ENCODE measurements around the gene MPV17L2. TPM values are rescaled to one million over a fixed set of nuclear protein-coding genes. Genes with fewer than 3 reads are reported as not detected.

Gene MPV17L2
- total RNA-seq, 3 donors from 2014 or later = 24.3 to 41.3 (median 37.1) TPM

DNA sequence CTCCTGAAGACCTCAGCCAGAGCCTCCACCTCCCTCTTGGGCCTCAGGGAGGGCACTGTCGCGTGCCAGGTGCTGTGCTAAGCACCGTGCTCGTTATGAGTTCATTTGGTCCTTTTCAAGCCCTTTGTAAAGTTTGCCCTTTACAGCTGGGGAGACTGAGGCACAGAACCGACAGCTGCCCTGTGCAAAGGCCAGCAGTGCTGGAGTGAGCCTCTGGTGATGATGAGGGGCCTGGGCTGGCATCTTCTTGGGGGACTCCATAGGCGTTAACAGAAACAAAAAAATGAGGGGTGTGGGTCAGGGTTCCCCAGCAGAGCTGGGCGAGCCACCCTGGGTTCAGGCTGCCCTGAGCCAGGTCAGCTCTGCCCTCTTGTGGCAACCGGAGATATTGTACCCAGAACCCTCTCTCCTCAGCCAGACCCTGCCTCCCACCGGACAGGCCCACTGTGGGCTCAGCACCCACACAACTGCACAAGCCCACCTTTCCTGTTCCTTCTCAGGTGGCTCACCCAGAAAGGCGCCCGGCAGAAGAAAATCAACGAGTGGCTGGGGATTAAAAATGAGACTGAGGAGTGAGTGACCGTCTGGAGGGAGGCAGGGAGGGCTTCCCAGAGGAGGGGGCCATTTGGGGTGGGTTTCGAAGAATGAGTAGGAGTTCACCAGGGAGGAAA is 24.9 kb upstream of the MPV17L2 start:
- Histone ChIP-seq H3K27ac (no peak overlapping the region), H3K9me3 (no peaks in the 10 kb centered on the region), H3K36me3 (peaks cover 6% of the 10 kb centered on the region), H3K4me1 (no peaks in the 10 kb centered on the region), H3K27me3 (no peaks in the 10 kb centered on the region), H3K4me3 (no peak overlapping the region)
- no peak for TF ChIP-seq POLR2A (IDR thresholded peaks at IDR 0.05)
- TF ChIP-seq, protein P1, sequence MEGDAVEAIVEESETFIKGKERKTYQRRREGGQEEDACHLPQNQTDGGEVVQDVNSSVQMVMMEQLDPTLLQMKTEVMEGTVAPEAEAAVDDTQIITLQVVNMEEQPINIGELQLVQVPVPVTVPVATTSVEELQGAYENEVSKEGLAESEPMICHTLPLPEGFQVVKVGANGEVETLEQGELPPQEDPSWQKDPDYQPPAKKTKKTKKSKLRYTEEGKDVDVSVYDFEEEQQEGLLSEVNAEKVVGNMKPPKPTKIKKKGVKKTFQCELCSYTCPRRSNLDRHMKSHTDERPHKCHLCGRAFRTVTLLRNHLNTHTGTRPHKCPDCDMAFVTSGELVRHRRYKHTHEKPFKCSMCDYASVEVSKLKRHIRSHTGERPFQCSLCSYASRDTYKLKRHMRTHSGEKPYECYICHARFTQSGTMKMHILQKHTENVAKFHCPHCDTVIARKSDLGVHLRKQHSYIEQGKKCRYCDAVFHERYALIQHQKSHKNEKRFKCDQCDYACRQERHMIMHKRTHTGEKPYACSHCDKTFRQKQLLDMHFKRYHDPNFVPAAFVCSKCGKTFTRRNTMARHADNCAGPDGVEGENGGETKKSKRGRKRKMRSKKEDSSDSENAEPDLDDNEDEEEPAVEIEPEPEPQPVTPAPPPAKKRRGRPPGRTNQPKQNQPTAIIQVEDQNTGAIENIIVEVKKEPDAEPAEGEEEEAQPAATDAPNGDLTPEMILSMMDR (IDR thresholded peaks at IDR 0.05) = peak; percentile 42 to 70 (median 70)
- no peak for TF ChIP-seq POLR2AphosphoS5 (IDR thresholded peaks at IDR 0.05)
- no peak for DNase-seq (ENCODE audit: low spot score in 2 of 2)
- intact Hi-C loops (cut with DNase I; ENCODE audit: low total_unique reads) = loop anchor here (10.0 kb wide), 1 partner anchor 53 kb away; no protein-coding TSS in a partner anchor

DNA sequence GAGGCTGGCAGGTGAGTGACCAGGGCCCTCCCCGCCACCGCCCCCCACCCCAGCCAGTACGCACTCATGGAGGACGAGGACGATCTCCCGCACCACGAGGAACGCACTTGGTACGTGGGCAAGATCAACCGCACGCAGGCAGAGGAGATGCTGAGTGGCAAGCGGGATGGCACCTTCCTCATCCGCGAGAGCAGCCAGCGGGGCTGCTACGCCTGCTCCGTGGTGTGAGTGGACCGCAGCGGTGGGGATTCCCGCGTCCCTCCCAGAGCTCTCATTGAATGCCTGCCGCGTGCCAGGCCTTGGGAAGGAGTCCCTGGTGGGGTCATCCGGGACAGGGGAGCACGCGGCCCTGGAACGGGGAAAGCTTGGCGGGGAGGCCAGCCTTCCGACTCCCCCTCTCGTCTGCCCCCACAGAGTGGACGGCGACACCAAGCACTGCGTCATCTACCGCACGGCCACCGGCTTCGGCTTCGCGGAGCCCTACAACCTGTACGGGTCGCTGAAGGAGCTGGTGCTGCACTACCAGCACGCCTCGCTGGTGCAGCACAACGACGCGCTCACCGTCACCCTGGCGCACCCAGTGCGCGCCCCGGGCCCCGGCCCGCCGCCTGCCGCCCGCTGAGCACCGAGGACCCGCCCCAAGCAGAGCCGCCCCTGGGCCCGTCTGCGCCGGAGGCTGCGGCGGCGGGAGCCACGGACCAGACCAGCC is 24.2 kb upstream of the MPV17L2 start:
- no peaks in the 10 kb centered on the region for H3K27me3 ChIP-seq
- H3K27ac ChIP-seq = no peak overlapping the region
- no peaks in the 10 kb centered on the region for H3K9me3 ChIP-seq
- intact Hi-C loops (cut with DNase I; ENCODE audit: low total_unique reads) = loop anchor here (10.0 kb wide), 1 partner anchor 54 kb away; no protein-coding TSS in a partner anchor
- no peaks in the 10 kb centered on the region for H3K4me1 ChIP-seq
- TF ChIP-seq, protein P1 (IDR thresholded peaks at IDR 0.05) = no peak
- TF ChIP-seq POLR2AphosphoS5 (IDR thresholded peaks at IDR 0.05) (no peak), POLR2A (IDR thresholded peaks at IDR 0.05) (no peak)
- no peak overlapping the region for H3K4me3 ChIP-seq
- peaks cover 6% of the 10 kb centered on the region for H3K36me3 ChIP-seq
- DNase-seq (ENCODE audit: low spot score in 2 of 2) = no peak

DNA sequence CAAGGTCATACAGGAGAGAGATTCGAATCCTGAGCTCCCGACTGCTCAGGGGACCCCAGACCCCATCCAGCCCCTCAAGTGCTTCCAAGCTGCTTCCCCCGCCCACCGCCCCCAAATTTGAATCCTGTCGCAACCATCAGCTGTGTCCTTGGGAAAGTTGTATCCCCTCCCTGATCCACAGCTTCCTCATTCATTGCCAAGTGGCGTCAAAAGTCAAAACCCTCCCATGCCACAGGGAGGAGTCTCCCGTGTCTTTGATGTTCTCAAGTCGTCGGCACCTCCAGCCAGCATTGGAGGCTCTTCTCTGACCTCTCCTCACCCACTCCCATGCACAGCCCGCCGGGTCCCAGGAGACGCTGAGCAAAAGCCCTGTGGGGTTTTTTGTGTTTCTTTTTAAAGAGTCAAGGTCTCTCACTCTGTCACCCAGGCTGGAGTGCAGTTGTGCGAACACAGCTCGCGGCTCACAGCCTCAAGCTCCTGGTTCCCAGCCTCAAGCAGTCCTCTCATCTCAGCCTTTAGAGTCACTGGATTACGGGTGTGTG is 22.2 kb upstream of the MPV17L2 start:
- intact Hi-C loops (cut with DNase I; ENCODE audit: low total_unique reads) = no loop called here
- no peaks in the 10 kb centered on the region for H3K4me1 ChIP-seq
- H3K27me3 ChIP-seq = no peaks in the 10 kb centered on the region
- no peak for DNase-seq (ENCODE audit: low spot score in 2 of 2)
- peak overlapping the region in 1 of 2 donors; percentile 81 for H3K27ac ChIP-seq
- no peaks in the 10 kb centered on the region for H3K9me3 ChIP-seq
- H3K36me3 ChIP-seq = peaks cover 6% of the 10 kb centered on the region
- no peak for TF ChIP-seq POLR2AphosphoS5 (IDR thresholded peaks at IDR 0.05)
- TF ChIP-seq POLR2A (IDR thresholded peaks at IDR 0.05) = no peak
- TF ChIP-seq, protein P1 (IDR thresholded peaks at IDR 0.05) = no peak
- peak overlapping the region in 1 of 3 donors; percentile 9 for H3K4me3 ChIP-seq

DNA sequence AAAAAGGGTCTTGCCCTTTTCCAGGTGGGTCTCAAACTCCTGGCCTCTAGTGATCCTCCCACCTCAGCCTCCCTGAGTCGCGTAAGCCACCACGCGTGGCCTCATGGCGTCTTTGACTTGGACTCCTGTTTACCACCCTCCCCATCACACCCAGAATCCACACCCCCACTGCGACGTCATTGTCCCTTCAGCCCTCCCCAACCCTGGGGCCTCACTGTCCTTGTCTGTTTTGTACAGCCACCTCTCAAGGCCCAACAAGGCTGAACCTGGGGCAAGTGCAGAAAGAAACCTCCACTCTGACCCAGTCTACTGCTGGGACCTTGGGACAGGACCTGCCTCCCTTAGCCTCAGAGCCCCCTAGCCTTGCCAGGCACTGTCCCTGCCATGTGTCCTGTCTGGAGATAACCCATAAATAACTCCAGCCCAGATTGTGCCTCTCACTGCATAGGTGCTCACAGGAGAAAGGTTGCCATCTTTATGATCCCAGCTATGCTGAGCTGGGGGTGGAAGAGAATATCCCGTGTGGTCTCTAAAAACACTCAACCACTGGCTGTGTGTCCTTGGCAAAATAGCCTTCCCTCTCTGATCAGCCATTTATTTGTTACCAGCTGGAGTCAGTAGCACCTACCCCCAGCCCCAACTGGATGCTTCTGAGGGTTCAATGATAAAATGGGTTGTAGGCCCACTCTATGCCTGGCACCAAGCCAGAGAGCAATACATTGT is 21.3 kb upstream of the MPV17L2 start:
- H3K4me1 ChIP-seq = no peaks in the 10 kb centered on the region
- peak overlapping the region; percentile 8 to 80 for H3K27ac ChIP-seq
- peaks cover 6% of the 10 kb centered on the region for H3K36me3 ChIP-seq
- intact Hi-C loops (cut with DNase I; ENCODE audit: low total_unique reads) = no loop called here
- no peak for DNase-seq (ENCODE audit: low spot score in 2 of 2)
- H3K27me3 ChIP-seq = no peaks in the 10 kb centered on the region
- H3K9me3 ChIP-seq = no peaks in the 10 kb centered on the region
- TF ChIP-seq POLR2A (IDR thresholded peaks at IDR 0.05) (no peak), POLR2AphosphoS5 (IDR thresholded peaks at IDR 0.05) (no peak)
- TF ChIP-seq, protein P1 (IDR thresholded peaks at IDR 0.05) = no peak
- no peak overlapping the region for H3K4me3 ChIP-seq

Data from breast epithelium (tissue), 4 donors.